Aorta (tissue), 4 donors: ENCODE measurements around the gene POMGNT1. TPM values are rescaled to one million over a fixed set of nuclear protein-coding genes. Genes with fewer than 3 reads are reported as not detected.

ENCODE experiments used
- polyA plus RNA-seq, 2 donors: library from polyadenylated mRNA; stranded (reverse); fragments of 200-250 nt; gene quantifications; one replicate each; pipeline ENCODE4 v1.2.3, GENCODE V29; 2013
- total RNA-seq, 2 donors: library from RNA; stranded (reverse); fragmentation: NEBNext Ultra II Directional; extraction: Animal tissue kit (Norgen Biotek cat#: 25700); gene quantifications; one replicate each; pipeline ENCODE4 v1.2.1, GENCODE V29; 2021
- donor health status: healthy with polysubstance abuse.
- donor health status: Bipolar disorder and iron deficiency.
- donor health status: DM: no; HTN: no; CAD: no.
- donor health status: DM: yes; HTN: yes; CAD: no.

The POMGNT1 gene
- total and polyA plus RNA-seq, 4 donors: 17.8 to 103 (median 54.4) TPM

Other genes starting within 250 kb of the POMGNT1 start
- gene PIK3R3, start 65.8 kb downstream of the POMGNT1 start, total RNA-seq: 10 to 100 TPM; 32.0 to 49.8 TPM
- 1 to 10 TPM; 1.5 to 2.1 TPM for gene PIK3R3, start 65.8 kb downstream of the POMGNT1 start, polyA plus RNA-seq
- 1 to 10 TPM; 2.3 to 3.2 TPM for gene TSPAN1, start 23.3 kb downstream of the POMGNT1 start, total RNA-seq
- 10 to 100 TPM in 1 of 2 donors, 1 to 10 TPM in 1; 3.9 to 26.5 TPM for gene TSPAN1, start 23.3 kb downstream of the POMGNT1 start, polyA plus RNA-seq
- gene P3R3URF, start 21.9 kb downstream of the POMGNT1 start, total RNA-seq: not detected
- not detected for gene P3R3URF, start 21.9 kb downstream of the POMGNT1 start, polyA plus RNA-seq
- 10 to 100 TPM; 12.5 to 16.5 TPM for gene LURAP1, start 4.9 kb upstream of the POMGNT1 start, total RNA-seq
- 1 to 10 TPM; 3.1 to 9.8 TPM for gene LURAP1, start 4.9 kb upstream of the POMGNT1 start, polyA plus RNA-seq
- 1 to 10 TPM; 1.6 to 2.3 TPM for gene RAD54L, start 49.3 kb upstream of the POMGNT1 start, total RNA-seq
- 1 to 10 TPM in 1 of 2 donors, not detected in 1; 4.2 TPM for gene RAD54L, start 49.3 kb upstream of the POMGNT1 start, polyA plus RNA-seq
- 10 to 100 TPM; 48.5 to 49.1 TPM for gene LRRC41, start 105.2 kb upstream of the POMGNT1 start, total RNA-seq
- 10 to 100 TPM; 13.4 to 39.8 TPM for gene LRRC41, start 105.2 kb upstream of the POMGNT1 start, polyA plus RNA-seq
- gene UQCRH, start 105.3 kb upstream of the POMGNT1 start, total RNA-seq: 100 to 1,000 TPM; 100 to 134 TPM
- gene UQCRH, start 105.3 kb upstream of the POMGNT1 start, polyA plus RNA-seq: 100 to 1,000 TPM; 262 to 739 TPM
- gene NSUN4, start 142.4 kb upstream of the POMGNT1 start, total RNA-seq: 10 to 100 TPM; 21.2 to 26.3 TPM
- 1 to 10 TPM; 8.6 to 9.7 TPM for gene NSUN4, start 142.4 kb upstream of the POMGNT1 start, polyA plus RNA-seq
- gene FAAH, start 195.9 kb upstream of the POMGNT1 start, total RNA-seq: 1 to 10 TPM; 7.3 to 9.6 TPM
- gene FAAH, start 195.9 kb upstream of the POMGNT1 start, polyA plus RNA-seq: 10 to 100 TPM in 1 of 2 donors, 1 to 10 TPM in 1; 3.3 to 33.2 TPM